Transverse colon (tissue), 4 donors: ENCODE measurements around the gene DPYD.

ENCODE experiments used
- CTCF ChIP-seq, 5 experiments: fragments of 200-600 bp in 3 of 5; fragments of 450-650 bp in 2 of 5; sonication (generic) in 3 of 5; IDR thresholded peaks; 1 replicate in 2 of 5; 2 replicates in 3 of 5; pipeline ENCODE4 v1.5.1; 2016 to 2017; ENCODE audit warnings: antibody characterized with exemption in 5 of 5, inconsistent platforms in 3 of 5, mild to moderate bottlenecking in 2 of 5, moderate library complexity in 1 of 5
- EP300 ChIP-seq: sonication (generic); formaldehyde crosslinking; IDR thresholded peaks from one replicate; pipeline ENCODE4 v1.6.1; 2017; ENCODE audit warnings: antibody characterized with exemption, low read depth
- POLR2AphosphoS5 ChIP-seq, 3 donors: sonication (generic); formaldehyde crosslinking; IDR thresholded peaks; one replicate each; pipeline ENCODE4 v1.6.1; 2016; ENCODE audit warnings: antibody characterized with exemption in 3 of 3

- TF ChIP-seq EP300: no peak
- TF ChIP-seq CTCF (IDR thresholded peaks at IDR 0.05): no peak
- no peak for TF ChIP-seq POLR2AphosphoS5 (IDR thresholded peaks at IDR 0.05)
Observed at GRCh38 chr1:97350241-97350640, 570.6 kb downstream of the DPYD start.
